Measurements from ENCODE around the gene PKP4. TPM values are rescaled to one million over a fixed set of nuclear protein-coding genes. Genes with fewer than 3 reads are reported as not detected.

PKP4 gene
- total and polyA plus RNA-seq, 9 of the 15 experiments (the other 6 are each of a cell fraction or from before 2014, with no cell fraction given): 24.6 to 99.1 (median 74.0) TPM

DNA sequence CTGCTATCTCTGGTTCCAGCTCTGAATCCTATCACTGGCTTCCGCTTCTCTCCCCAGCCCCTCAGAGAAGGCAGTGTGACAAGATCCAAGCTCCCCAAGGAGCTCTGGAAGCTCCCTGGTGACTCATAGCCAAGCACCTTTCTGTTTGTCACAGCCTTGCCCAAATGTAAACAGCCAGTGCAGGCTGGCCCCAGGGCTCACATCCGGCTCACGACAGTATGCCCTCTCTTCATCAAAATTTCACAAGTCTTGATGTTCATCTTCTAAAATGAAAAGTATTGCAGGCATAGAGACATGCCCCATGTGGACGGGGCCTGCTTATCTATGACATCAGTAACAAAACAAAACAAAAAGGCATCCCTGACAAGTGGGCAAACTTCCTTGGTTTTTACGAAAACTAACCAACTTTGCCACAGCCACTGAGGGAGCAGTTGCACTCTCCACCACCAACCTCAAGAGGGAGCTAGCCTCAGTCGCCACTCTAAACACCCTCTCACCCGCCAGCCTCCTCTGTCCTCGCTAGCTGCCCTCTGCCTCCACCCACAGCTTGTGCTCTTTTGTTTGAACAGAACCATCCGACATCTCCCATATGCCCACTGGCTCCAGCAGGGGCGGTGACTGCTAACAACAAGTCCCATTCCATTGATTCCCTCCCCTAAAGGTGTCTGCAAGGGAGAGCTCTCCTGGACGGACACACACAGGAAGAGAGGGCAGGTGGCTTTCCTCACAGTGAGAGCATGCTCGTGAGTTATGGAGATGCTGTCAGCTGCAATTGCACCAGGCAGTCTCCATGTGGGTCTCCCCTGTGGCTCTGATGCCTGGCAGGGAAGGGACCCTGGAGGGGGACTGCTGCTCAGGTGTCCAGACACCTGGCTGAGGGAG lies 267.4 kb downstream of the PKP4 start:
- peaks cover 4% of the 10 kb centered on the region; the same call in 1 of the 2 replicates for H4K20me1 ChIP-seq (replicated peaks; ENCODE audit: control insufficient read depth, insufficient read depth, low read length)
- H3K4me3 ChIP-seq: no peak overlapping the region
- POLR2A ChIA-PET: interaction anchor here (0.6 to 2.3 kb wide), 3 partner anchors 9 to 33 kb away, joined by 3 to 8 read pairs (median 3); no protein-coding TSS in a partner anchor
- peak; percentile 89 for FAIRE-seq
- peaks cover 0 to 5% of the 10 kb centered on the region in 2 experiments; a peak in 1 of 5 replicates for H3K4me1 ChIP-seq (replicated peaks in 1 of 2; ENCODE audit: control insufficient read depth in 2 of 2, insufficient read depth in 2 of 2, low read length in 2 of 2)
- H3K9me3 ChIP-seq (replicated peaks; ENCODE audit: control insufficient read depth, insufficient read depth, low read depth, low read length): no peaks in the 10 kb centered on the region
- no peaks in the 10 kb centered on the region for H3K36me3 ChIP-seq (ENCODE audit: control insufficient read depth, insufficient read depth, low read length)
- intact Hi-C loops (cut with micrococcal nuclease): no loop called here
- no TSS peak for BruUV-seq (replicated peaks)
- CTCF ChIA-PET (ENCODE audit: low intra/inter-chr PET ratio): no interaction called here
- peak; percentile 90 for ATAC-seq
- H3K27me3 ChIP-seq (ENCODE audit: control insufficient read depth in 2 of 2, insufficient read depth in 2 of 2, low read length in 2 of 2): peaks cover 10 to 69% of the 10 kb centered on the region in 2 experiments; a peak in 4 of 5 replicates
- H2AFZ ChIP-seq (ENCODE audit: low read depth, low read length): peak overlapping the region; percentile 53
- H3K79me2 ChIP-seq (ENCODE audit: control insufficient read depth, insufficient read depth, low read length): no peaks in the 10 kb centered on the region
- DNase-seq (ENCODE audit: extremely low read depth in 1 of 4, low spot score in 3 of 4): peak; percentile 35 to 75 (median 64)
- in situ Hi-C loops (cut with MboI): no loop called here
- 22% methylated on average over 12 of the region's 12 CpGs for WGBS (ENCODE audit: insufficient coverage, low coverage, missing lambda C conversion rate)
- peak overlapping the region; percentile 5; the same call in 1 of the 2 replicates for H3K4me2 ChIP-seq (ENCODE audit: insufficient read depth, low read length)
- no peak overlapping the region for H3K27ac ChIP-seq (ENCODE audit: extremely low read depth, low read depth, low read length)
- H3K9ac ChIP-seq (ENCODE audit: insufficient read depth in 1 of 2, low read depth in 2 of 2, low read length in 2 of 2): peak overlapping the region in 1 of 2 experiments; percentile 24; a peak in 1 of 4 replicates
- no peaks in the 10 kb centered on the region for H3K9me1 ChIP-seq (ENCODE audit: control insufficient read depth, insufficient read depth, low read length)
- TF ChIP-seq RAD21 (CRISPR knock-in tag; conservative IDR thresholded peaks at IDR 0.05 in 1 of 2, IDR thresholded peaks at IDR 0.05 in 1 of 2) (peak in 1 of 2 experiments; percentile 41; a peak in 2 of 4 replicates), TBP (optimal IDR thresholded peaks at IDR 0.05; ENCODE audit: low read depth, low read length) (peak; percentile 12), ZNF436 (CRISPR knock-in tag; IDR thresholded peaks at IDR 0.05) (no peak), CBFA2T2 (conservative IDR thresholded peaks at IDR 0.05) (no peak), MIER1 (IDR thresholded peaks at IDR 0.05; ENCODE audit: low read depth) (no peak), SMC3 (conservative IDR thresholded peaks at IDR 0.05; ENCODE audit: insufficient read depth, low read depth, low read length) (0 out of 2 replicates have a peak, but pooled peaks have one; percentile 32), JUND (IDR thresholded peaks at IDR 0.05; ENCODE audit: borderline replicate concordance, low read depth, low read length) (0 out of 2 replicates have a peak, but pooled peaks have one; percentile 27), JUND (tag; IDR thresholded peaks at IDR 0.05; ENCODE audit: borderline replicate concordance, low read depth, low read length) (no peak)
- TF ChIP-seq, protein P1, sequence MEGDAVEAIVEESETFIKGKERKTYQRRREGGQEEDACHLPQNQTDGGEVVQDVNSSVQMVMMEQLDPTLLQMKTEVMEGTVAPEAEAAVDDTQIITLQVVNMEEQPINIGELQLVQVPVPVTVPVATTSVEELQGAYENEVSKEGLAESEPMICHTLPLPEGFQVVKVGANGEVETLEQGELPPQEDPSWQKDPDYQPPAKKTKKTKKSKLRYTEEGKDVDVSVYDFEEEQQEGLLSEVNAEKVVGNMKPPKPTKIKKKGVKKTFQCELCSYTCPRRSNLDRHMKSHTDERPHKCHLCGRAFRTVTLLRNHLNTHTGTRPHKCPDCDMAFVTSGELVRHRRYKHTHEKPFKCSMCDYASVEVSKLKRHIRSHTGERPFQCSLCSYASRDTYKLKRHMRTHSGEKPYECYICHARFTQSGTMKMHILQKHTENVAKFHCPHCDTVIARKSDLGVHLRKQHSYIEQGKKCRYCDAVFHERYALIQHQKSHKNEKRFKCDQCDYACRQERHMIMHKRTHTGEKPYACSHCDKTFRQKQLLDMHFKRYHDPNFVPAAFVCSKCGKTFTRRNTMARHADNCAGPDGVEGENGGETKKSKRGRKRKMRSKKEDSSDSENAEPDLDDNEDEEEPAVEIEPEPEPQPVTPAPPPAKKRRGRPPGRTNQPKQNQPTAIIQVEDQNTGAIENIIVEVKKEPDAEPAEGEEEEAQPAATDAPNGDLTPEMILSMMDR (IDR thresholded peaks at IDR 0.05 in 2 of 3, conservative IDR thresholded peaks at IDR 0.05 in 1 of 3; ENCODE audit: insufficient read depth in 2 of 3, low read depth in 1 of 3, low read length in 3 of 3): peak; percentile 63 to 87 (median 66)
- TF ChIP-seq, protein P2, sequence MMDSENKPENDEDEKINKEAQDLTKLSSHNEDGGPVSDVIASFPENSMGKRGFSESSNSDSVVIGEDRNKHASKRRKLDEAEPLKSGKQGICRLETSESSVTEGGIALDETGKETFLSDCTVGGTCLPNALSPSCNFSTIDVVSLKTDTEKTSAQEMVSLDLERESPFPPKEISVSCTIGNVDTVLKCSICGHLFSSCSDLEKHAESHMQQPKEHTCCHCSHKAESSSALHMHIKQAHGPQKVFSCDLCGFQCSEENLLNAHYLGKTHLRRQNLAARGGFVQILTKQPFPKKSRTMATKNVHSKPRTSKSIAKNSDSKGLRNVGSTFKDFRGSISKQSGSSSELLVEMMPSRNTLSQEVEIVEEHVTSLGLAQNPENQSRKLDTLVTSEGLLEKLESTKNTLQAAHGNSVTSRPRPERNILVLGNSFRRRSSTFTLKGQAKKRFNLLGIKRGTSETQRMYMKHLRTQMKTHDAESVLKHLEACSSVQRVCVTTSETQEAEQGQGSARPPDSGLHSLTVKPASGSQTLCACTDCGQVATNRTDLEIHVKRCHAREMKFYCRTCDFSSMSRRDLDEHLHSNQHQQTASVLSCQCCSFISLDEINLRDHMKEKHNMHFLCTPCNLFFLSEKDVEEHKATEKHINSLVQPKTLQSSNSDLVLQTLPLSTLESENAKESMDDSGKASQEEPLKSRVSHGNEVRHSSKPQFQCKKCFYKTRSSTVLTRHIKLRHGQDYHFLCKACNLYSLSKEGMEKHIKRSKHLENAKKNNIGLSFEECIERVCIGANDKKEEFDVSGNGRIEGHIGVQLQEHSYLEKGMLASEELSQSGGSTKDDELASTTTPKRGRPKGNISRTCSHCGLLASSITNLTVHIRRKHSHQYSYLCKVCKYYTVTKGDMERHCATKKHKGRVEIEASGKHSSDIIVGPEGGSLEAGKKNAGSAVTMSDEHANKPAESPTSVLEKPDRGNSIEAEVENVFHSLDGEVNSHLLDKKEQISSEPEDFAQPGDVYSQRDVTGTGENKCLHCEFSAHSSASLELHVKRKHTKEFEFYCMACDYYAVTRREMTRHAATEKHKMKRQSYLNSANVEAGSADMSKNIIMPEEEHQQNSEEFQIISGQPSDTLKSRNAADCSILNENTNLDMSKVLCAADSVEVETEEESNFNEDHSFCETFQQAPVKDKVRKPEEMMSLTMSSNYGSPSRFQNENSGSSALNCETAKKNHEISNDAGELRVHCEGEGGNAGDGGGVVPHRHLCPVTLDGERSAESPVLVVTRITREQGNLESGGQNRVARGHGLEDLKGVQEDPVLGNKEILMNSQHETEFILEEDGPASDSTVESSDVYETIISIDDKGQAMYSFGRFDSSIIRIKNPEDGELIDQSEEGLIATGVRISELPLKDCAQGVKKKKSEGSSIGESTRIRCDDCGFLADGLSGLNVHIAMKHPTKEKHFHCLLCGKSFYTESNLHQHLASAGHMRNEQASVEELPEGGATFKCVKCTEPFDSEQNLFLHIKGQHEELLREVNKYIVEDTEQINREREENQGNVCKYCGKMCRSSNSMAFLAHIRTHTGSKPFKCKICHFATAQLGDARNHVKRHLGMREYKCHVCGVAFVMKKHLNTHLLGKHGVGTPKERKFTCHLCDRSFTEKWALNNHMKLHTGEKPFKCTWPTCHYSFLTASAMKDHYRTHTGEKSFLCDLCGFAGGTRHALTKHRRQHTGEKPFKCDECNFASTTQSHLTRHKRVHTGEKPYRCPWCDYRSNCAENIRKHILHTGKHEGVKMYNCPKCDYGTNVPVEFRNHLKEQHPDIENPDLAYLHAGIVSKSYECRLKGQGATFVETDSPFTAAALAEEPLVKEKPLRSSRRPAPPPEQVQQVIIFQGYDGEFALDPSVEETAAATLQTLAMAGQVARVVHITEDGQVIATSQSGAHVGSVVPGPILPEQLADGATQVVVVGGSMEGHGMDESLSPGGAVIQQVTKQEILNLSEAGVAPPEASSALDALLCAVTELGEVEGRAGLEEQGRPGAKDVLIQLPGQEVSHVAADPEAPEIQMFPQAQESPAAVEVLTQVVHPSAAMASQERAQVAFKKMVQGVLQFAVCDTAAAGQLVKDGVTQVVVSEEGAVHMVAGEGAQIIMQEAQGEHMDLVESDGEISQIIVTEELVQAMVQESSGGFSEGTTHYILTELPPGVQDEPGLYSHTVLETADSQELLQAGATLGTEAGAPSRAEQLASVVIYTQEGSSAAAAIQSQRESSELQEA (IDR thresholded peaks at IDR 0.05; ENCODE audit: low read depth): no peak; the same call in 1 of the 2 replicates
